Measurements from ENCODE around the gene CALB2.

CALB2 gene

GRCh38 chr16:71337631-71338030 is 20.9 kb upstream of the CALB2 start:
- TF ChIP-seq CTCF (IDR thresholded peaks at IDR 0.05), result no peak
- no peak overlapping the region for H3K4me3 ChIP-seq
- H3K27ac ChIP-seq, result no peak overlapping the region
- DNase-seq (ENCODE audit: low spot score), result no peak

- Histone ChIP-seq H3K27ac (no peak overlapping the region), H3K4me3 (no peak overlapping the region)
- no peak for DNase-seq (ENCODE audit: low spot score)
- no peak for TF ChIP-seq CTCF (IDR thresholded peaks at IDR 0.05)
Measured at GRCh38 chr16:71338193-71338592, 20.3 kb upstream of the CALB2 start.

GRCh38 chr16:71338632-71339031 is 19.9 kb upstream of the CALB2 start:
- no peak for DNase-seq (ENCODE audit: low spot score)
- Histone ChIP-seq H3K4me3 (no peak overlapping the region), H3K27ac (no peak overlapping the region)
- TF ChIP-seq CTCF (IDR thresholded peaks at IDR 0.05), result no peak

- no peak for DNase-seq (ENCODE audit: low spot score)
- Histone ChIP-seq H3K27ac (no peak overlapping the region), H3K4me3 (no peak overlapping the region)
- no peak for TF ChIP-seq CTCF (IDR thresholded peaks at IDR 0.05)
Measured at GRCh38 chr16:71339236-71340171, 19.0 kb upstream of the CALB2 start.

- Histone ChIP-seq H3K4me3 (no peak overlapping the region), H3K27ac (no peak overlapping the region)
- DNase-seq (ENCODE audit: low spot score), result no peak
- TF ChIP-seq CTCF (IDR thresholded peaks at IDR 0.05), result no peak
Measured at GRCh38 chr16:71340406-71340805, 18.1 kb upstream of the CALB2 start.

- Histone ChIP-seq H3K4me3 (no peak overlapping the region), H3K27ac (no peak overlapping the region)
- no peak for DNase-seq (ENCODE audit: low spot score)
- TF ChIP-seq CTCF (IDR thresholded peaks at IDR 0.05), result no peak
Measured at GRCh38 chr16:71341881-71342280, 16.6 kb upstream of the CALB2 start.

GRCh38 chr16:71343078-71343477 is 15.4 kb upstream of the CALB2 start:
- no peak for TF ChIP-seq CTCF (IDR thresholded peaks at IDR 0.05)
- H3K4me3 ChIP-seq, result no peak overlapping the region
- no peak overlapping the region for H3K27ac ChIP-seq
- no peak for DNase-seq (ENCODE audit: low spot score)
